GM18502 (cell line): Measurements from ENCODE around the gene ZNF488.

ENCODE experiments used
- ATAC-seq: cut with Tn5 transposase; IDR thresholded peaks from one replicate; pipeline ENCODE4 v1.9.1; 2021; ENCODE audit warnings: mild to moderate bottlenecking; ENCODE audit not compliant: unreplicated experiment, poor library complexity

The ZNF488 gene

GRCh38 chr10:47334466-47335295 lies 49.4 kb downstream of the ZNF488 start:
- ATAC-seq: no peak

DNA sequence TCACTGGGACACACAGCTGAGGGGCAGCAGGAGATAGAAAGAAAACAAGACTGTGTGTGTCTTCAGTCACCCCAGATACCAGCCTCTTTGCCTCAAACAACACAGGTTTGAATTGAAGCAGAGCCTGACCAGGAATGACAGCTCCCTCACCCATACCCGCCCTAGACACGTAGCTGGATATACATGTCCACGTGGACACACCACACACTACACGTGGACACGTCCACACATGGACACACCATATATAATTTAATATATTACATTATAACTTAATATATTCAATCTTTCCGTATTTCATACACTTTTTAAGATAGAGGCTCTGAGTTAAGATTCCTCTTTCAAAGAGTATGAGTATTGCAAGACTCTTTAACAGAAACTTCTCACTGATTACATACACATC lies 50.6 kb downstream of the ZNF488 start:
- no peak for ATAC-seq

- no peak for ATAC-seq
These were observed 51.1 kb downstream of the ZNF488 start for GRCh38 chr10:47332946-47333345.

DNA sequence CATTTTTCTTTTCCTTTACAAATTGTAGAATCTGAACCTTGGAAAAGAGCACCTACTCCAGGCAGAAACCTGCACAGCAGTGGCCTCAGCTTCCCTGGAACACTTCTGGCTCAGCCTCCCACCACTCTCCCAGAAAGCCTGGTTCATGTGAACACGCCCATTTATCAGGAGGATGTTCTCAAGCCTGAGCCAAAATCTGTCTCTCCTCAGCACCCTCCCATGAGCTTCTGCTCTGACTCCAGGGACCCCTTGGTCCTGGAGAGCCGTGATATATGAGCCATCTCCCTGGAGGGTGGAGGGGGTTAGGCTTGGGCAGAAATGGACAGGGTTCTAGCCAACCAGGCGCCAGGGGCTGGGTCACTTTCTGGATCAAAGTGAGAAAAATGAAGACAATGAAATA lies 51.7 kb downstream of the ZNF488 start:
- ATAC-seq: no peak

- ATAC-seq: no peak
These were observed 52.1 kb downstream of the ZNF488 start for GRCh38 chr10:47331954-47332353.

DNA sequence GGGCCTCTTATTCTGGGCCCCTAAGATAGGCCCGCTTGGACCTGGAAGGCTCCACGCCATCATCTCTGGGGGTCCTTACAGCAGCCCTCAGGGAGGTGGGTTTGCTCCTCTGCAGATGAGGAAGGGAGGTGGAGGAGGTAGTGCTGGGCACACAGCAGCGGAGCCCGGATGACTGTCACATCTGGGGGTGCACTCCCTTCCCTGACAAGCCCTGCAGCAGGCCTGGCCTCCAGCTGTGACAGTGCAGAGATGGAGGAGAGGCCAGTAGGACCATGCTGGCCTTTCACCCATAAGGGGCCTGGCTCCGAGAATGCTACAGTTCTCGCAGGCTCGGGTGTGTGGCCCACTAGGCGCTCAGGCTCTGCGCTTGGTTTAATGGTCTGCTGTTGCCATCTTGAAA lies 52.6 kb downstream of the ZNF488 start:
- ATAC-seq: no peak

- no peak for ATAC-seq
These were observed 53.3 kb downstream of the ZNF488 start for GRCh38 chr10:47330804-47331203.

DNA sequence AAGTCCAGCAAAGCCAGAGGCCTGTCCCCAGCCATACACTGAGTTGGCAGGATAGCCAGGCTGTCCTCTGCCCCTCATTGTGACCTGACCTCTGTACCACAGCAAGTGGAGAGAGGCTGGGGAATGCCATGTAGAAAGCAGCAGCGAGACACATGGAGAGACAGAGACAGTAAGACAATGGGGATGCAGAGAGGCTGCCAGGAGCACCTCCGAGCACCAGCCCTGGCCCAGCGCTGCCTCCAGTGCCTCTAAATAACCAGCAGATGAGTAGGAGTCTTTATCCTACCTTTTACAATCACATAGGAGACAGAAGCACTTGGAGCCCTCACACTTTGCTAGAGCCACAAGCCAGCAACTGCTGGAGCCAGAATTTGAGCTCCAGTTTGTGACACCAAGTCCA lies 53.7 kb downstream of the ZNF488 start:
- ATAC-seq: no peak

GRCh38 chr10:47329855-47330254 lies 54.2 kb downstream of the ZNF488 start:
- no peak for ATAC-seq

- ATAC-seq: no peak
These were observed 57.2 kb downstream of the ZNF488 start for GRCh38 chr10:47326927-47327330.

- no peak for ATAC-seq
These were observed 57.7 kb downstream of the ZNF488 start for GRCh38 chr10:47326306-47326926.

GRCh38 chr10:47325303-47326291 lies 58.5 kb downstream of the ZNF488 start:
- no peak for ATAC-seq

- no peak for ATAC-seq
These were observed 60.3 kb downstream of the ZNF488 start for GRCh38 chr10:47323636-47324296.

DNA sequence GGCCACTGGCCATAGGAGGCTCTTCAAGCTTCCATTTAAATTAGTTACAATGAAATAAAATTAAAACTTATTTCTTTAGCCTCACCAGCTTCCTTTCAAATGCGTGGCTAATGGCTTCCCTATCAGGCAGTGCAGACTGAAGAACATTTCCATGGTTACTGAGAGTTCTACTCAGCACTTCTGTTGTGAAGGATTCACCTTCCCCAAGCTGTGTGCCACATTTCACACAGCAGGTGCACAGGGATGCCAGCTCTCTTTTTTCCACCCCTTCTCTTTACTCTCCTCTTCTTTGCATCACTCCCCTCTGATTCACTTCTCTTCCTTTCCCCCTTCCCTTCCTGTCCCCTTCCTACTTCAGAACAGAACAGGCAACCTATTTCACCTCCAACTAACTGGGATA lies 61.0 kb downstream of the ZNF488 start:
- ATAC-seq: no peak

GRCh38 chr10:47322300-47323061 lies 61.6 kb downstream of the ZNF488 start, which contains the start of gene GDF2:
GDF2 (plus strand) TSS chr10:47322454; CDS start chr10:47322669, 215 bp downstream.
- ATAC-seq: no peak

- ATAC-seq: no peak
These were observed 62.4 kb downstream of the ZNF488 start for GRCh38 chr10:47321521-47322195.

GRCh38 chr10:47320812-47321211 lies 63.3 kb downstream of the ZNF488 start:
- ATAC-seq: no peak

GRCh38 chr10:47319784-47320183 lies 64.3 kb downstream of the ZNF488 start:
- ATAC-seq: no peak

DNA sequence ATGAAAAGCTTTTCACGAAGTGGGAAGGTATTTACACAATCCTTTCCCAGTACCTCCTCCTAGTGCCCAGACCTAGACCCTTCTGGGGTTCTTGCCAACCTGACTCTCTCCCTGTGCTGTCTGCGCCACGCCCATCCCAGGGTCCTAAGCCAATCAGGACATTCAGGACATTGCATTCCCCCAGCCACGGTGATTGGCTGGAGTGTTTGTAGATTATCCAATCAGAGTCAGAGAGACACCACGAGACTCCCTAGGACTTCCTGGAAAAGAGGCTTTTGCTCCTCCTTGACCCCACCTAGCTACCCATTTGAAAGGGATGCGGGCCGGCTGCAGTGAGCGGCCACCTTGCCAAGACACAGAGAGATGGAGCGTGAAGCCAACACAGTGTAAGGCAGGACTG lies 65.4 kb downstream of the ZNF488 start:
- no peak for ATAC-seq
